ENCODE results near the gene ITGA1.

The ITGA1 gene

DNA sequence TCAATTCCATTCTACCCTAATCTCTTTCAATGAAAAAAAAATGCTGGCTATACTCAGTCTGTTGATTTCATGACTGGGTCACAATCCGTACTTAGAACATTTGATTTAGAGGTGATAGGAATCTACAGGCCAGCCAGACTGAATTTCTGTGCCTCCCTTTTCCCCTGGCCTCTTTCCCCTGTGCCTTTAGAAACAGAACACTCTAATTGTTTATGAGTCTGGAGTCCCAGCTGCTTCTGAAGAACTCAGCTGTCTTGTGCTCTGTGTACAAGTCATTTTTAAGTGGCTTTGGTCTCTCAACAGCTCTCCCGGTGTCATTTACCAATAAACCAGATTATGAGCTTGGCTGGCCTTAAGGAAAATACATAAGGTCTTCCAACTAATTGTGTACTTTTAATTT lies 107.4 kb downstream of the ITGA1 start:
- Histone ChIP-seq H3K27me3 (no peaks in the 10 kb centered on the region), H3K9me3 (no peaks in the 10 kb centered on the region), H3K36me3 (peaks cover 0 to 13% (median 12%) of the 10 kb centered on the region in 3 donors), H3K4me1 (peaks cover 0 to 78% (median 44%) of the 10 kb centered on the region in 4 donors), H3K27ac (peak overlapping the region; percentile 67 to 75), H3K4me3 (no peak overlapping the region)
- DNase-seq = no peak
- TF ChIP-seq, protein P1, sequence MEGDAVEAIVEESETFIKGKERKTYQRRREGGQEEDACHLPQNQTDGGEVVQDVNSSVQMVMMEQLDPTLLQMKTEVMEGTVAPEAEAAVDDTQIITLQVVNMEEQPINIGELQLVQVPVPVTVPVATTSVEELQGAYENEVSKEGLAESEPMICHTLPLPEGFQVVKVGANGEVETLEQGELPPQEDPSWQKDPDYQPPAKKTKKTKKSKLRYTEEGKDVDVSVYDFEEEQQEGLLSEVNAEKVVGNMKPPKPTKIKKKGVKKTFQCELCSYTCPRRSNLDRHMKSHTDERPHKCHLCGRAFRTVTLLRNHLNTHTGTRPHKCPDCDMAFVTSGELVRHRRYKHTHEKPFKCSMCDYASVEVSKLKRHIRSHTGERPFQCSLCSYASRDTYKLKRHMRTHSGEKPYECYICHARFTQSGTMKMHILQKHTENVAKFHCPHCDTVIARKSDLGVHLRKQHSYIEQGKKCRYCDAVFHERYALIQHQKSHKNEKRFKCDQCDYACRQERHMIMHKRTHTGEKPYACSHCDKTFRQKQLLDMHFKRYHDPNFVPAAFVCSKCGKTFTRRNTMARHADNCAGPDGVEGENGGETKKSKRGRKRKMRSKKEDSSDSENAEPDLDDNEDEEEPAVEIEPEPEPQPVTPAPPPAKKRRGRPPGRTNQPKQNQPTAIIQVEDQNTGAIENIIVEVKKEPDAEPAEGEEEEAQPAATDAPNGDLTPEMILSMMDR (IDR thresholded peaks at IDR 0.05) = no peak
- intact Hi-C loops (cut with DNase I; ENCODE audit: low total_unique reads) = no loop called here

DNA sequence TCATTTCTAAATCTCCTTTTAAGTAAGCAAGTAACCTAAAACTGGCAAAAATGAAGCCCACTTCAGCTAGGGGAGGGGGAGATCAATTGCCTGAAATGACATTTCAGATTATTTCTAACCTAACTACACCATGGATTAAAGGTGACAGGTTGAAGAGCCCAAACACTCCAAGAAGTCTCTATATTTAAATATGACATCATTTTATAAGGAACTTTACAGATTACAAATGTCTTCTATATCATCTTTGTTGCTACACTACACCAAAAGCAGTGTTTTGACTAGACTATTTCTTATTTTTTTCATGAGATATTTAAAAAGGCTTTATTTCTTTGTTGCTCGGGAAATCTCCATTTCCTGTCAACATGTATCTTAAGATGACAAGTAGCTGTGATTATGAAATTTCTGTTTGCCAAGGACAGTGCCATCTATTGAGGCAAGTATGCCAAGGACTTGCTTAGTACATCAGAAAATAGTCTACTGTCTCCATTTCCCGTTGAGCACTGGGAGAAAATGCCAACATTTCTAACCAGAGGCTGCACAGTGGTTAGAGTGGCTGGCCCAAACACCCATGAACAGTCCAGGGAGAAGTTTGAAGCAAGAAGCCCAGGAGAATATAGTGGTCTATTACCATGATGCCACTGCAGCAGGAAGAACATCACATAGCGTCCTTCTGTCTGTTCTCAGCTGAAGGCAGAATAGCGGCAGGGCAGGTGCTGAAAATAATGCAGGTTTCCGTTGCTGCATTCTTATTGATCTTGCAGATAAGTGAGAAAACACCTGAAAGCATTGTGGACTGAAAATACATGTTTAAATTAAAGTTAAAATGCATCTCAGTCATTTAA lies 108.1 kb downstream of the ITGA1 start:
- Histone ChIP-seq H3K4me1 (peaks cover 0 to 79% (median 44%) of the 10 kb centered on the region in 4 donors), H3K27me3 (no peaks in the 10 kb centered on the region), H3K36me3 (peaks cover 0 to 18% (median 10%) of the 10 kb centered on the region in 3 donors), H3K9me3 (no peaks in the 10 kb centered on the region), H3K4me3 (no peak overlapping the region), H3K27ac (peak overlapping the region; percentile 67 to 75)
- TF ChIP-seq, protein P1 (IDR thresholded peaks at IDR 0.05) = no peak
- intact Hi-C loops (cut with DNase I; ENCODE audit: low total_unique reads) = no loop called here
- DNase-seq = no peak

DNA sequence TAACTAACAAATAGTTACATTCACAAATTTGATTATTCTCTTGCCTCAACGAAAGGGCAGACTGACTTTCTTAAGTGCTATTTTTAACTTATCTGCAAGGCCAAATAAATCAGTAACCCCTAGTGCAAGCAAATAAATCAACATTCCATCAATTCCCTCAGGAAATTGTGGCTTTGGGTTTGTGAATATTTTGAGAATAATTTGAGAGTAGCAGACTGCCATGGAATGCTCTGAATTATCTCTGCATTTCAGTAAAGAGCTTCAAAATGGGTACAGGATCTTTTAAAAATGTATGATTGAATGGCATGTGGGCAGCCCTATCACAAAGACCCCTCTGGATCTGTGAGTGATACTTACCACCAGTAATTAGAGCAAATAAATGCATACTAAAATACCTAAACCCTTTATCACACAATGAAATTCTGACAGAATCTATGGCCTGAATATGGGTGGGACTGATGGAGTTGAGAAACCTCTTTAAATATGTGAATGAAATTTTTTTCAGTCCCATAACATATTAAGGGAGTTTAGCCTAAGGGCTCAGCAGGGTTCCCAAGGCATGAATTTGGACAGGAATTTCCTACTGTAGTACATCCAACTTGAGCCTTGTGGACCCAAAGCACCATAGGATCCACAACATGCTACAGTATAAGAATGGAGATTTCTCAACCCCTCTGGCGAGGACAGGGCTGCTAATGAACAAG lies 109.0 kb downstream of the ITGA1 start:
- Histone ChIP-seq H3K9me3 (no peaks in the 10 kb centered on the region), H3K4me3 (no peak overlapping the region), H3K27me3 (no peaks in the 10 kb centered on the region), H3K36me3 (peaks cover 0 to 23% (median 15%) of the 10 kb centered on the region in 3 donors), H3K27ac (peak overlapping the region; percentile 67 to 75), H3K4me1 (peaks cover 0 to 83% (median 44%) of the 10 kb centered on the region in 4 donors)
- no peak for DNase-seq
- intact Hi-C loops (cut with DNase I; ENCODE audit: low total_unique reads) = no loop called here
- TF ChIP-seq, protein P1 (IDR thresholded peaks at IDR 0.05) = no peak

DNA sequence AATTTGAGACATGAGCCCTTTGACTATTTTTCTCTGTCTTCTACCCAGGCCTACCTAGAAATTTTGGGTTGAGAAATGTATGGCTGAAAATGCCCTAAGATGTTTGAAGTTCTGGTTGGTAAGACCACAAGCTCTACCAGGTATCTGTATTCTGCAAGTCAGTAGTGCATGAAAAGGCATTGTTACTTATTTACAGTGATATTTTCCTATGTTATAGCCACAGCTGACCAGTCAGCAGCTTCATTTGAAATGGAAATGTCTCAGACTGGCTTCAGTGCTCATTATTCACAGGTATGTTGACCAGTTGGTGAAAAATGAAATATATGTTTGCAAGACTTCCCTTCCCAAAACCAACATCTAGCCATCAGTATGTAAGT lies 109.5 kb downstream of the ITGA1 start:
- Histone ChIP-seq H3K27me3 (no peaks in the 10 kb centered on the region), H3K36me3 (peaks cover 0 to 23% (median 15%) of the 10 kb centered on the region in 3 donors), H3K4me3 (no peak overlapping the region), H3K9me3 (no peaks in the 10 kb centered on the region), H3K27ac (peak overlapping the region; percentile 67 to 75), H3K4me1 (peaks cover 0 to 84% (median 45%) of the 10 kb centered on the region in 4 donors)
- no peak for DNase-seq
- TF ChIP-seq, protein P1 (IDR thresholded peaks at IDR 0.05) = no peak
- intact Hi-C loops (cut with DNase I; ENCODE audit: low total_unique reads) = no loop called here

DNA sequence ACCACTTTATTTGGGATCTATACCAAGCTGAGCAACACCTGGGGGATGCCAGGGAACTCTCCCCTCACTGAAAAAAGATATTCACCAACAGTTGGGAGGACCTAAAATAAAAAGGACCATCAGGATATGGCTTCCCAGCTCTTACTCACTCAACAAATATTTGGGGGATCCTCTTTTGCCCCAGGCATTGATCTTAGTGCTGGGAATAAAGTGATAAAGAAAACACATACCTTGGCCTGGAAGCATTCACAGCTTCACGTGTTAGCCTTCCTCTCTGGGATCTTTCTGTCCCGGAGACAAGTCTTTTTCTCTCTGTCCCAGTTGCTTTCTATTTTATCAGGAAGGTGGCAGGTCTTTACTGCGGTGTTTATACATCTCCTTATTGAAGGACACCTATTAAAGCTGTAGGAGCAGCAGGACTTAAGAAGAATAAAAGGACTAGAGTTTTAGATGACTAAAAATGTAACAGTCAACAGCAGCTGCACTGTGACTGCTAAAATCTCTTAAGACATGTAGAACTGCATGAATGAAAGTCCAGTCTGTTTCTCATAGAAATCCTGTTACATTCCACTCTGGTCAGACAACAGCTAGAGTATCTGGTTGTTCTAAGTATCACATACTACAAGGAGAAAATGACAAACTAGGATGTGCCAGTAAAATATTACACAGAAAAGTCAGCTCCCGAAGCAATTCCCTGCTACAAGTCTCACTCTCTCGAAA lies 111.4 kb downstream of the ITGA1 start:
- Histone ChIP-seq H3K4me1 (peaks cover 0 to 83% (median 34%) of the 10 kb centered on the region in 4 donors), H3K36me3 (peaks cover 0 to 23% (median 15%) of the 10 kb centered on the region in 3 donors), H3K9me3 (no peaks in the 10 kb centered on the region), H3K27ac (peak overlapping the region; percentile 57 to 67), H3K27me3 (no peaks in the 10 kb centered on the region), H3K4me3 (no peak overlapping the region)
- intact Hi-C loops (cut with DNase I; ENCODE audit: low total_unique reads) = no loop called here
- DNase-seq = no peak
- TF ChIP-seq, protein P1 (IDR thresholded peaks at IDR 0.05) = no peak
